ENCODE results near the gene STARD5. TPM values are rescaled to one million over a fixed set of nuclear protein-coding genes. Genes with fewer than 3 reads are reported as not detected.

STARD5 gene
- total RNA-seq, 2 donors from 2014 or later: 1.3 to 9.6 TPM

DNA sequence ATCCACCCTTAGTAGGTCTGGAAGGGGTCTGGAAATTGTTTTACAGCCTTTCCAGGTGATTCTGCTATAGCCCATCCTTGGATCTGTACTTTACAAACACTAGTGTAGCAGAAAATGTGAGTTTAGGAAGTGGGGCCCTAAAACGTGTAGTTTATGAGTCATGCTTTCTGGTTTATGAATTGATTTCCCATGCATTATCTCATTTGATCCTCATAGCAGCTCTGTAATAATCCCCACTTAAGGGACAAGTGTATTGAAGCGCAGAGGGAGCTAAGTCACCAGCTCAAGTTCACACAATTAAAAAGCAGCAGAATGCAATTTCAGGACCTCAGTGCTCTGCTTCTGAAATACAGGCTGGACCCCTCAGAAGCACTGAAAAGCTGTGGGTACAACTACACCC is 22.7 kb upstream of the STARD5 start:
- TF ChIP-seq, protein P1, sequence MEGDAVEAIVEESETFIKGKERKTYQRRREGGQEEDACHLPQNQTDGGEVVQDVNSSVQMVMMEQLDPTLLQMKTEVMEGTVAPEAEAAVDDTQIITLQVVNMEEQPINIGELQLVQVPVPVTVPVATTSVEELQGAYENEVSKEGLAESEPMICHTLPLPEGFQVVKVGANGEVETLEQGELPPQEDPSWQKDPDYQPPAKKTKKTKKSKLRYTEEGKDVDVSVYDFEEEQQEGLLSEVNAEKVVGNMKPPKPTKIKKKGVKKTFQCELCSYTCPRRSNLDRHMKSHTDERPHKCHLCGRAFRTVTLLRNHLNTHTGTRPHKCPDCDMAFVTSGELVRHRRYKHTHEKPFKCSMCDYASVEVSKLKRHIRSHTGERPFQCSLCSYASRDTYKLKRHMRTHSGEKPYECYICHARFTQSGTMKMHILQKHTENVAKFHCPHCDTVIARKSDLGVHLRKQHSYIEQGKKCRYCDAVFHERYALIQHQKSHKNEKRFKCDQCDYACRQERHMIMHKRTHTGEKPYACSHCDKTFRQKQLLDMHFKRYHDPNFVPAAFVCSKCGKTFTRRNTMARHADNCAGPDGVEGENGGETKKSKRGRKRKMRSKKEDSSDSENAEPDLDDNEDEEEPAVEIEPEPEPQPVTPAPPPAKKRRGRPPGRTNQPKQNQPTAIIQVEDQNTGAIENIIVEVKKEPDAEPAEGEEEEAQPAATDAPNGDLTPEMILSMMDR (IDR thresholded peaks at IDR 0.05): no peak
- TF ChIP-seq POLR2A (IDR thresholded peaks at IDR 0.05): no peak
- WGBS, 2 donors: 63 to 64% methylated on average over 2 of the region's 2 CpGs
- no peaks in the 10 kb centered on the region for H3K27me3 ChIP-seq
- H3K9me3 ChIP-seq: no peaks in the 10 kb centered on the region
- no peak overlapping the region for H3K4me3 ChIP-seq
- no peak overlapping the region for H3K27ac ChIP-seq
- no peak for DNase-seq
- no peaks in the 10 kb centered on the region for H3K4me1 ChIP-seq
- no peaks in the 10 kb centered on the region for H3K36me3 ChIP-seq (replicated peaks in 1 of 2; ENCODE audit: insufficient read depth in 1 of 2, low read depth in 2 of 2)
- no peak for ATAC-seq
- intact Hi-C loops (cut with DNase I): no loop called here

DNA sequence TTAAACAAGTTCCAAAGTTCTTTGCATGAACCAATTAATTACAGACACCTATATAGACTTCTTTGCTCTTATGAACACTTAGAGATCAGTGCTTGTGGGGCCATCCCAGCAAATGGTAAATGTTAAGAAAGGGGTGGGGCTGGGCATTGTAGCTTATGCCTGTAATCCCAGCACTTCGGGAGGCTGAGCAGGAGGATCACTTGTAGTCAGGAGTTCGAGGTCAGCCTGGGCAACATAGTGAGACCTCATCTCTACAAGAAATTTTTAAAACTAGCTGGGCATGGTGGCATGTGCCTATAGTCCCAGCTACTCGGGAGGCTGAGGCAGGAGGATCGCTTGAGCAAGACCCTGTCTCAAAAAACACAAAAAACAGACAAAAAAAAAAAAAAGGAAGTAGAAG is 19.4 kb upstream of the STARD5 start:
- no peak for TF ChIP-seq POLR2A (IDR thresholded peaks at IDR 0.05)
- TF ChIP-seq, protein P1 (IDR thresholded peaks at IDR 0.05): no peak
- Histone ChIP-seq H3K4me1 (peaks cover 3% of the 10 kb centered on the region), H3K9me3 (no peaks in the 10 kb centered on the region), H3K27me3 (no peaks in the 10 kb centered on the region), H3K4me3 (no peak overlapping the region), H3K27ac (no peak overlapping the region), H3K36me3 (replicated peaks in 1 of 2; ENCODE audit: insufficient read depth in 1 of 2, low read depth in 2 of 2) (no peaks in the 10 kb centered on the region)
- DNase-seq: no peak
- no peak for ATAC-seq
- intact Hi-C loops (cut with DNase I): no loop called here
- 85 to 93% methylated on average over 4 of the region's 4 CpGs for WGBS, 2 donors

DNA sequence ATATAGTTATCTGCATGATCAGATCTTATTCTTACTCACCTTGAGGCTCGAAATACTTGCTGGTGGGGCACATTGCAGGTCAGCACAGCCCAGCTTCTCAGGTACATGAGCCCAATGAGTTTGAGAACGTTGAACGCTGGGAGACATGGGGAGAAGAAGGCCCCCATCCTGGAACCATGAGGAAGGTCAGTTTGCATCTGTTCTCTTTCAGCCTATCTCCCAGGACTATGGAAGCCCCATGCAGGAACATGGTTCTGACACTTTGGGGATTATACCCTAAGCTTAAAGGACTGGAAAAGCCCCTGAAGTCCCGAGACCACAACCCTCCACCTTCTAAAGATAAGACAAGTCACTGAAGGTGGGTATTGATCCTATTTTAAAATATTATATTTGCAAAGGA is 17.4 kb upstream of the STARD5 start:
- Histone ChIP-seq H3K27ac (no peak overlapping the region), H3K36me3 (replicated peaks in 1 of 2; ENCODE audit: insufficient read depth in 1 of 2, low read depth in 2 of 2) (no peaks in the 10 kb centered on the region), H3K27me3 (no peaks in the 10 kb centered on the region), H3K4me3 (no peak overlapping the region), H3K9me3 (no peaks in the 10 kb centered on the region), H3K4me1 (peaks cover 10% of the 10 kb centered on the region)
- ATAC-seq (no peak), DNase-seq (no peak)
- intact Hi-C loops (cut with DNase I): no loop called here
- 90 to 99% methylated on average over 4 of the region's 4 CpGs for WGBS, 2 donors
- no peak for TF ChIP-seq POLR2A (IDR thresholded peaks at IDR 0.05)

DNA sequence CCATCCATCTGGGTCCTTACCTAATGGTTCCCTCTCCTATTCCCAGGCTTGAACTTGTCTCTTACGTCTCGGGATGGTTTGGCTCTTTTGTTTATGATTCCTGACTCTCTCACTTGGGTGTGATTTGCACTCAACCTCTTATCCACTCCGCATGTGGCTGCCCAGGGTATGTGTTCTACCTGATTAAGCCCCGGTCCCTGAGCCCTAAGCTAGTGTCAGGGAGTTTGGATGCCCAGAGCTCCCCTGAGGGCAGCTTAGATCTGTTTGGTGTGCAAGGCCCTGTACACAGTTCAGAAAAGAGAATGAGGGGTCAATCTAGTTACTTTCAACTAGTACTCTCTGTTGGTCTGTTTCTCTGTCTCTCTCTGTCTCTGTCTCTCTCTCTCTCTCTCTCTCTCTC is 15.9 kb upstream of the STARD5 start:
- Histone ChIP-seq H3K36me3 (replicated peaks in 1 of 2; ENCODE audit: insufficient read depth in 1 of 2, low read depth in 2 of 2) (no peaks in the 10 kb centered on the region), H3K27me3 (no peaks in the 10 kb centered on the region), H3K4me3 (no peak overlapping the region), H3K27ac (no peak overlapping the region), H3K9me3 (no peaks in the 10 kb centered on the region), H3K4me1 (peaks cover 10% of the 10 kb centered on the region)
- no peak for ATAC-seq
- TF ChIP-seq, protein P1 (IDR thresholded peaks at IDR 0.05): no peak
- TF ChIP-seq POLR2A (IDR thresholded peaks at IDR 0.05): no peak
- intact Hi-C loops (cut with DNase I): no loop called here
- no peak for DNase-seq
- 75 to 83% methylated on average over 4 of the region's 4 CpGs for WGBS, 2 donors

DNA sequence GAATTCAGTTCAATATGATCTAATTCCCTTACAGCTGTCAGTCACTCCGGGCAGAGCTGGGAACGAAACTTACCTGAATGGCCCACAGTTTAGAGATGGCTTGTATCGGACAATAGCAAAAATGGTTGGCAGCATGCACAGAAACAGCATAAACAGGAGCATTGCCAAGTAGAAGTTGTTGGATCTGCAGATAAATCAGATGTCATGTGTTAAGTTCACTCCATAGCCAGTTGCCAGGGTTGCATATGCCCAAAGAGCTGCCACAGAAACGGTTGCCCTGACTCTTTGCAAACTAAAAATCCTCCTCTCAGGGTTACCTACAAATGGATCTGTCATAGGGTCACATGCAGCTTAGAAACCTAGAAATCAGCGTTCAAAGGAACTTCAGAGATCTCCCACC is 15.4 kb upstream of the STARD5 start:
- WGBS, 2 donors: 44 to 67% methylated on average over 5 of the region's 5 CpGs
- no peaks in the 10 kb centered on the region for H3K9me3 ChIP-seq
- ATAC-seq (no peak), DNase-seq (no peak)
- H3K36me3 ChIP-seq (replicated peaks in 1 of 2; ENCODE audit: insufficient read depth in 1 of 2, low read depth in 2 of 2): no peaks in the 10 kb centered on the region
- H3K4me3 ChIP-seq: no peak overlapping the region
- no peaks in the 10 kb centered on the region for H3K27me3 ChIP-seq
- H3K4me1 ChIP-seq: peaks cover 10% of the 10 kb centered on the region
- TF ChIP-seq POLR2A (IDR thresholded peaks at IDR 0.05): no peak
- TF ChIP-seq, protein P1 (IDR thresholded peaks at IDR 0.05): no peak
- intact Hi-C loops (cut with DNase I): no loop called here
- no peak overlapping the region for H3K27ac ChIP-seq
